ENCODE measurements around the gene SULT6B1.
A peak's percentile ranks its signal among the peaks of the same experiment; 100 is the strongest.
"Not testable (repeated sequence)": the region's sequence is repeated elsewhere in the genome, so short reads cannot be mapped to it uniquely, and the experiment has no call there.

The SULT6B1 gene

GRCh38 chr2:37205689-37206341 lies 17.3 kb upstream of the SULT6B1 start:
- H3K9ac ChIP-seq (ENCODE audit: low read depth, low read length) = no peak overlapping the region

DNA sequence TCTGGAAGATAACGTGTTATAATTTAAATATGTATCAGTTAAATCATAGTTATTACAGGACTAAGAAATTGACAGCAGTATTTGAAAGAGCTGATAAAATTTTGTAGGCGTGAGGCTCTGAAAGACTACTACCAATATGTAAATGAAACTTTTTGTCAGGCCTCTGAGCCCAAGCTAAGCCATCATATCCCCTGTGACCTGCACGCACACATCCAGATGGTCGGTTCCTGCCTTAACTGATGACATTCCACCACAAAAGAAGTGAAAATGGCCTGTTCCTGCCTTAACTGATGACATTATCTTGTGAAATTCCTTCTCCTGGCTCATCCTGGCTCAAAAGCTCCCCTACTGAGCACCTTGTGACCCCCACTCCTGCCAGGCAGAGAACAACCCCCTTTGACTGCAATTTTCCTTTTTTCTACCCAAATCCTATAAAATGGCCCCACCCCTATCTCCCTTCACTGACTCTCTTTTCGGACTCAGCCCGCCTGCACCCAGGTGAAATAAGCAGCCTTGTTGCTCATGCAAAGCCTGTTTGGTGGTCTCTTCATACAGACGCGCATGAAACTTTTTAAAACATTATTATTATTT lies 16.7 kb upstream of the SULT6B1 start:
- Histone ChIP-seq H3K36me3 (ENCODE audit: insufficient read depth, low read length) (peaks cover 98% of the 10 kb centered on the region), H3K79me2 (ENCODE audit: insufficient read depth, low read length) (peaks cover 75% of the 10 kb centered on the region)
- not testable (repeated sequence) for H3K27me3 ChIP-seq (ENCODE audit: insufficient read depth, low read length, poor library complexity); H3K4me2 ChIP-seq (ENCODE audit: insufficient read depth, low read length); H3K4me1 ChIP-seq (ENCODE audit: insufficient read depth, low read length); H2AFZ ChIP-seq (ENCODE audit: low read depth, low read length); H3K27ac ChIP-seq (ENCODE audit: low read length); H3K9me3 ChIP-seq (ENCODE audit: insufficient read depth, low read length, severe bottlenecking); H4K20me1 ChIP-seq (ENCODE audit: insufficient read depth, low read length); H3K9ac ChIP-seq (ENCODE audit: low read depth, low read length); ATAC-seq (ENCODE audit: insufficient read depth, low read depth); DNase-seq; H3K4me3 ChIP-seq (ENCODE audit: low read depth in 1 of 2, low read length in 2 of 2)

More at GRCh38 chr2:37205689-37206341, 17.3 kb upstream of the SULT6B1 start:
- Histone ChIP-seq H3K4me1 (ENCODE audit: insufficient read depth, low read length) (peaks cover 5% of the 10 kb centered on the region; the same call in 1 of the 2 replicates), H3K27me3 (ENCODE audit: insufficient read depth, low read length, poor library complexity) (no peaks in the 10 kb centered on the region), H3K27ac (ENCODE audit: low read length) (no peak overlapping the region), H2AFZ (ENCODE audit: low read depth, low read length) (no peak overlapping the region), H3K4me3 (ENCODE audit: low read depth in 1 of 2, low read length in 2 of 2) (no peak overlapping the region), H3K4me2 (ENCODE audit: insufficient read depth, low read length) (no peak overlapping the region), H3K36me3 (ENCODE audit: insufficient read depth, low read length) (peaks cover 98% of the 10 kb centered on the region), H4K20me1 (ENCODE audit: insufficient read depth, low read length) (0 out of 2 replicates have a peak, but pooled peaks cover 4% of the 10 kb centered on the region), H3K79me2 (ENCODE audit: insufficient read depth, low read length) (peaks cover 68% of the 10 kb centered on the region), H3K9me3 (ENCODE audit: insufficient read depth, low read length, severe bottlenecking) (peaks cover 6% of the 10 kb centered on the region)
- DNase-seq (no peak), ATAC-seq (ENCODE audit: insufficient read depth, low read depth) (no peak)
- TF ChIP-seq, protein P1, sequence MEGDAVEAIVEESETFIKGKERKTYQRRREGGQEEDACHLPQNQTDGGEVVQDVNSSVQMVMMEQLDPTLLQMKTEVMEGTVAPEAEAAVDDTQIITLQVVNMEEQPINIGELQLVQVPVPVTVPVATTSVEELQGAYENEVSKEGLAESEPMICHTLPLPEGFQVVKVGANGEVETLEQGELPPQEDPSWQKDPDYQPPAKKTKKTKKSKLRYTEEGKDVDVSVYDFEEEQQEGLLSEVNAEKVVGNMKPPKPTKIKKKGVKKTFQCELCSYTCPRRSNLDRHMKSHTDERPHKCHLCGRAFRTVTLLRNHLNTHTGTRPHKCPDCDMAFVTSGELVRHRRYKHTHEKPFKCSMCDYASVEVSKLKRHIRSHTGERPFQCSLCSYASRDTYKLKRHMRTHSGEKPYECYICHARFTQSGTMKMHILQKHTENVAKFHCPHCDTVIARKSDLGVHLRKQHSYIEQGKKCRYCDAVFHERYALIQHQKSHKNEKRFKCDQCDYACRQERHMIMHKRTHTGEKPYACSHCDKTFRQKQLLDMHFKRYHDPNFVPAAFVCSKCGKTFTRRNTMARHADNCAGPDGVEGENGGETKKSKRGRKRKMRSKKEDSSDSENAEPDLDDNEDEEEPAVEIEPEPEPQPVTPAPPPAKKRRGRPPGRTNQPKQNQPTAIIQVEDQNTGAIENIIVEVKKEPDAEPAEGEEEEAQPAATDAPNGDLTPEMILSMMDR (IDR thresholded peaks at IDR 0.05; ENCODE audit: borderline replicate concordance, extremely low read depth, low read length, poor library complexity, severe bottlenecking) = no peak
- no peak for TF ChIP-seq EZH2 (IDR thresholded peaks at IDR 0.05; ENCODE audit: borderline replicate concordance, low read depth, low read length, severe bottlenecking)

DNA sequence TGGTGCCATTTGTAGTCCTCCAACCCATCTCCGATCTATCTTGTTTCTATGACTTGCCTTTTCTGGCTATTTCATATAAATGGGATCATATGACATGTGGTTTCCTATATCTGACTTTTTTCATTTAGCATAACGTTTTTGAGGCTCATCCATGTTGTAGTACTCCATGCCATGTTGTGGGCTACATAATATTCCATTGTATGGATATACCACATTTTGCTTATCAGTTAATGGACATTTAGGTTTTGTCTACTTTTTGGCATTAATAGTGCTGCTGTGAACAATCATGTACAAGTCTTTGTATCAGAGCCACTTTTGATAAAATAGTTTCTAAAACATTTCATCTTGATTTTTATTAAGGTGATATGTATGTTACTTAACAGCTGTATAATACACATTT lies 15.2 kb upstream of the SULT6B1 start:
- Histone ChIP-seq H3K79me2 (ENCODE audit: insufficient read depth, low read length) (peaks cover 84% of the 10 kb centered on the region), H3K4me3 (ENCODE audit: low read depth in 1 of 2, low read length in 2 of 2) (no peak overlapping the region), H3K4me1 (ENCODE audit: insufficient read depth, low read length) (peaks cover 7% of the 10 kb centered on the region; the same call in 1 of the 2 replicates), H3K27me3 (ENCODE audit: insufficient read depth, low read length, poor library complexity) (no peaks in the 10 kb centered on the region), H3K9ac (ENCODE audit: low read depth, low read length) (no peak overlapping the region), H3K27ac (ENCODE audit: low read length) (no peak overlapping the region), H2AFZ (ENCODE audit: low read depth, low read length) (no peak overlapping the region), H3K9me3 (ENCODE audit: insufficient read depth, low read length, severe bottlenecking) (peaks cover 6% of the 10 kb centered on the region), H3K4me2 (ENCODE audit: insufficient read depth, low read length) (no peak overlapping the region), H3K36me3 (ENCODE audit: insufficient read depth, low read length) (peaks cover 92% of the 10 kb centered on the region), H4K20me1 (ENCODE audit: insufficient read depth, low read length) (peaks cover 7% of the 10 kb centered on the region; the same call in 1 of the 2 replicates)
- DNase-seq = no peak
- ATAC-seq (ENCODE audit: insufficient read depth, low read depth) = no peak
- TF ChIP-seq, protein P1 (IDR thresholded peaks at IDR 0.05; ENCODE audit: borderline replicate concordance, extremely low read depth, low read length, poor library complexity, severe bottlenecking) = no peak
- TF ChIP-seq EZH2 (IDR thresholded peaks at IDR 0.05; ENCODE audit: borderline replicate concordance, low read depth, low read length, severe bottlenecking) = no peak

GRCh38 chr2:37201766-37202165 lies 13.3 kb upstream of the SULT6B1 start:
- H3K9ac ChIP-seq (ENCODE audit: low read depth, low read length) = no peak overlapping the region
- peaks cover 73% of the 10 kb centered on the region for H3K36me3 ChIP-seq (ENCODE audit: insufficient read depth, low read length)
- H3K79me2 ChIP-seq (ENCODE audit: insufficient read depth, low read length) = peaks cover 84% of the 10 kb centered on the region
- peaks cover 6% of the 10 kb centered on the region for H3K9me3 ChIP-seq (ENCODE audit: insufficient read depth, low read length, severe bottlenecking)
- H3K27ac ChIP-seq (ENCODE audit: low read length) = no peak overlapping the region
- no peak overlapping the region for H3K4me2 ChIP-seq (ENCODE audit: insufficient read depth, low read length)
- no peak overlapping the region for H2AFZ ChIP-seq (ENCODE audit: low read depth, low read length)
- DNase-seq = peak; percentile 59
- TF ChIP-seq, protein P1 (IDR thresholded peaks at IDR 0.05; ENCODE audit: borderline replicate concordance, extremely low read depth, low read length, poor library complexity, severe bottlenecking) = peak; percentile 37
- no peak for TF ChIP-seq EZH2 (IDR thresholded peaks at IDR 0.05; ENCODE audit: borderline replicate concordance, low read depth, low read length, severe bottlenecking)
- no peaks in the 10 kb centered on the region for H3K27me3 ChIP-seq (ENCODE audit: insufficient read depth, low read length, poor library complexity)
- ATAC-seq (ENCODE audit: insufficient read depth, low read depth) = peak; percentile 84
- peaks cover 7% of the 10 kb centered on the region; the same call in 1 of the 2 replicates for H4K20me1 ChIP-seq (ENCODE audit: insufficient read depth, low read length)
- H3K4me1 ChIP-seq (ENCODE audit: insufficient read depth, low read length) = peaks cover 24% of the 10 kb centered on the region
- no peak overlapping the region for H3K4me3 ChIP-seq (ENCODE audit: low read depth in 1 of 2, low read length in 2 of 2)
